ENCODE measurements around the gene ZMYM2.

GRCh38 chr13:19993024-19993423 is 34.5 kb downstream of the ZMYM2 start:
- TF ChIP-seq TAF1 (IDR thresholded peaks at IDR 0.05; ENCODE audit: borderline replicate concordance, insufficient read depth, low read length) (no peak), SIN3A (IDR thresholded peaks at IDR 0.05; ENCODE audit: borderline replicate concordance, insufficient read depth, low read length) (no peak), POLR2AphosphoS5 (IDR thresholded peaks at IDR 0.05; ENCODE audit: low read depth, low read length) (no peak), REST (IDR thresholded peaks at IDR 0.05; ENCODE audit: insufficient read depth in 1 of 2, low read depth in 2 of 2, low read length in 2 of 2) (no peak)

All from PFSK-1 (cell line).